SHP77 (cell line): Measurements from ENCODE around the gene PITPNC1.
"Not testable (repeated sequence)": the region's sequence is repeated elsewhere in the genome, so short reads cannot be mapped to it uniquely, and the experiment has no call there.

ENCODE experiments used
- DNase-seq, 2 experiments: peaks; one replicate each; lab custom pipeline; 2025; lab: John Stamatoyannopoulos, UW

The PITPNC1 gene

GRCh38 chr17:67369676-67370075 is 7.4 kb upstream of the PITPNC1 start:
- no peak for DNase-seq

GRCh38 chr17:67372751-67373150 is 4.3 kb upstream of the PITPNC1 start:
- no peak for DNase-seq

DNA sequence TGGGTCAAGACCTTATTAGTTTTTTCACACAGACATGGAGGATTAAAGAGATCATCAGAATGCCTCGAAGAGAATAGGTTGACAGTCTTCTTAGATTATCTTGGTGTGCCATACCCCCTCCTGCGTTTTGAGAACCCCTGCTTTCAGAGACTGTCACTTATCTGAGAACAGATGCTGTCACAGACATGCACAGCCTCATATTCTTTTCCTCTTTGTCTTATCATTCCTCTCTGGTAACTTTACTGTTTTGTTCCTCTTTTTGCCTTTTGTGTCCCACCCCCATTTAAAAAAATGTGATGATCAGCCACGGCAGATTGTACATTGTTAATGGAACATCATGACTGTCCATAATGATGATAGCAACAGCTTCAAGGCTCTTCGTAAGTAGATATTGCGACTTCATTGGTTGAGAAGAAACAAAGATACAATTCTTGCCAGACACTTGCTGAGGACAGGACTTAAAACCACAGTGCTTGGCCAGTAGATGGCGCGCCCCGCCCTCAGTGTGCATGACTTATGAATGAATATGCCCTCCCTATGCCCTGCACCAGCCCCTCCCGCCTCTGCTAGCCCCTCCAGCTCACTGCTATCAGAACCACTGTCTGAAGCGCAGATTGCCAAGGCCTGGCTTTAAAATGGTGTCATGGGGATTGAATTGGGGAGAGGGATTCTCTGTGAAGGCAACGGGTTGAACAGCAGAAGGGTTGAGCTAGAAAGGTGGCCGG is 2.6 kb upstream of the PITPNC1 start:
- peak; percentile 65 to 85 for DNase-seq

DNA sequence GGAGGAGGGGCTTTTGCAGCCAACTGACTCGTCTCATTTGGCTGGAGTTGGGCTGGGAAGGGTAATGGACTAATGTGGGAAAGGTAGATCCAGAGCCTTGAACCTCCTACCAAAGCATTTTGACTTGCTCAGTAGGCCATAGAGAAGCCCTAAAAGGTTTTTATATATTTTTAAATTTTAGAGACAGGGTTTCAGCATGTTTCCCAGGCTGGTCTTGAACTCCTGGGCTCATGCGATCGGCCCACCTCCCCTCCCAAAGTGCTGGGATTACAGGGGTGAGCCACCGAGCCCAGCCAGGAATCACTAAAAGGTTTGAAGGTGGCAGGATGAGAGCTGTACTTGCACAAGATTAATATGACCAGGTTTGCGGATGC is 2.0 kb upstream of the PITPNC1 start:
- DNase-seq = no peak

DNA sequence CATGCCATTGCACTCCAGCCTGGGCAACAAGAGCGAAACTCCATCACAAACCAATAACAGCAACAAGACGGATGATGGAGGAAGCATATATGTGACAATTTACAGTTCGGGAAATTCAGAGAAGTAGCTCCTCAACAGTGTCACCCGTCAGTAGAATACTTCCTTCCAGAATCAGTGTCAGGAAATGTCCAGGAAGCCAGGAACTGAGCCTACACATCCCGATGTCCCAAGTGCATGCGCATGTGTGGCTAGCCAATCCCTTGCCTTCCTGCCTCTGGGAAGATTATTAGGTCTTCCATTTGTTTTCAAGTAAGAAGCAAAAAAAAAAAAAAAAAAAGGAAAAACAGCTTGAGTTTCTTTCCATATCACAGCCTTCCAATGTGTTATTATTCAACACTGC is 1.4 kb upstream of the PITPNC1 start:
- DNase-seq = no peak

DNA sequence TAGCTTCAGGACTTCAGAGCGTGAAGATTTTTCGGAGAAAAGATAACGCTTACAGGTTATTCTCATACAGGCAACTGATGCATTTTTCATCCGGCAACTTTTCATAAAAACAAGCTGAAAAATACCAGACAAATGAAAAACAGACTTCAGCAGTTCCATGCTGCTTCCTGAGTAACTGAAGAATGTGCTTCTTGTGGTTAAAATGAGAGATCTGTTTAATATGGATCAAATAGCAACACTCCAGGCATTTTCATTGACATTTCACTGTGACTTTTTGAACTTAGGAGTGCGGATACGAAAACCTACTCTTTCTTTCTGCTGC is 705 bp upstream of the PITPNC1 start:
- DNase-seq = no peak

- DNase-seq = peak; percentile 17 to 28
Measured at GRCh38 chr17:67377488-67378453, 690 bp downstream of the PITPNC1 start.

DNA sequence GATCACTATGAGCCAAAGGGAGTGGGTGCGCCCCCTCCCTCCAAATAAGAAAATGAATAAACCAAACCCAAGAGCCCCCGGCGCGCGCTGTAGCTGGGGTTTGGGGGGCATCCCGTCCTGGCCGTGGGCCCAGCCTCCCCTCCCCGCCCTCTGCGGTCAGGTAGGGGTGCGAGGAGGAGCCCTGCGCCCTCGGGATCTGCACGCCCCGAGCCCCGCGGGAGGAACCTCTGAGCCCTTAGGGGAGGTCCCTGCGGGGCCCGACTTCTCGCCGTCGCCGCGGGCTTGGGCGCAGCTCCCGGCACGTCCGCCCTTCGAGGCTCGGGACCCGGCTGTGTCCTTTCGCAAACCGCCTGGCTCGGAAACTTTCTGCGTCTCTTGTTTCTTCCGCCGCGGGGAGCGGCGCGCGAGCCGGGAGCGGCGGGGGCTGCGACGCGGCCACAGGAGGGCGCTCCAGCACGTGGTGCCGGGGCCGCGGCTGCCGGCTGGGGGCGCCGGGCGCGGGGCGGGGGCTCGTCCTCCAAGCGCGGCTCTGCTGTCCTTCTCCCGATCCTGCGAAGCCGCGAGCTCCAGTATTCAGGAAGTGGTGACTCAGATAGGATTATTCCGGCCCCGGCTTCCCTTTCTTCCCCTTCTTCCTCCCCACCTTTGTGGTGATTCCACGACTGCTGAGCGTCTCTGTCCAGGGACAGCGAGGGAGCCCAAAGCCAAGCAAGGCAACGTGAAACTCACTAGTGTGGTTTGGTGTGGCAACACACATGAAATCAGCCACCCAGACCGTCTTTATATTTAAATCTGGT is 1.6 kb downstream of the PITPNC1 start:
- peak; percentile 72 to 74 for DNase-seq

DNA sequence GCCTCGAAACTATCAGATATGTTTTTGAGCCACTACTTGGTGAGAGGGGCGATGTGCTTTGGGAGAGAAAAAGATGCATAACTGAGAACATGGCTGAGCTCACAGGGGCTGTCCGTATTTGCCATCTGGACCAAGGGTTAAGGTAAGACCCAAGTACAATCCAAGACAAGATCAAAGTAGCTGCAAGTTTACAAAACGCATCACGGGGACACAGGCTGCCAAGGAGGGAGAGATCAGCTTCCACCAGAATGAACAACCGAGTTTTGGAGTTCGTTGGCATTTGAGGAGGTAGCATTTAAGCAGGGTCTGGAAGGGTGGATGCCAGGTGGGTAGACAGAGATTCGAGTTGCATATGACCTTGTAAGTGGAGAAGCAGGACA is 2.2 kb downstream of the PITPNC1 start:
- no peak for DNase-seq

DNA sequence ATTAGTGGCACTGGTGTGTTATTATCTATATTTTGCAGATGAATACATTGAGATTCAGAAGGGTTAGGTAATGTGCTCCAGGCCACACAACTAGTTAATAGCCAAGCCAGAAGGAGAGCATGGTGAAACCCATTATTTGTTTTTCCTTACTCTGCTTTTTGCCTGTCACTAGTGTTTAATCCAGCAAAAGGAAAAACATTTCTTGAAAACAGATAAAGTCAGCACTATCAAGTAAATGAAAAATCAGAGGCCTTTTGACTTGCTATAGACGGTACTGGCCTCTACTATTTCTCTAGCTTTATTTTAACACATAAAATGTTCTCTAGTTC is 4.8 kb downstream of the PITPNC1 start:
- DNase-seq = no peak

DNA sequence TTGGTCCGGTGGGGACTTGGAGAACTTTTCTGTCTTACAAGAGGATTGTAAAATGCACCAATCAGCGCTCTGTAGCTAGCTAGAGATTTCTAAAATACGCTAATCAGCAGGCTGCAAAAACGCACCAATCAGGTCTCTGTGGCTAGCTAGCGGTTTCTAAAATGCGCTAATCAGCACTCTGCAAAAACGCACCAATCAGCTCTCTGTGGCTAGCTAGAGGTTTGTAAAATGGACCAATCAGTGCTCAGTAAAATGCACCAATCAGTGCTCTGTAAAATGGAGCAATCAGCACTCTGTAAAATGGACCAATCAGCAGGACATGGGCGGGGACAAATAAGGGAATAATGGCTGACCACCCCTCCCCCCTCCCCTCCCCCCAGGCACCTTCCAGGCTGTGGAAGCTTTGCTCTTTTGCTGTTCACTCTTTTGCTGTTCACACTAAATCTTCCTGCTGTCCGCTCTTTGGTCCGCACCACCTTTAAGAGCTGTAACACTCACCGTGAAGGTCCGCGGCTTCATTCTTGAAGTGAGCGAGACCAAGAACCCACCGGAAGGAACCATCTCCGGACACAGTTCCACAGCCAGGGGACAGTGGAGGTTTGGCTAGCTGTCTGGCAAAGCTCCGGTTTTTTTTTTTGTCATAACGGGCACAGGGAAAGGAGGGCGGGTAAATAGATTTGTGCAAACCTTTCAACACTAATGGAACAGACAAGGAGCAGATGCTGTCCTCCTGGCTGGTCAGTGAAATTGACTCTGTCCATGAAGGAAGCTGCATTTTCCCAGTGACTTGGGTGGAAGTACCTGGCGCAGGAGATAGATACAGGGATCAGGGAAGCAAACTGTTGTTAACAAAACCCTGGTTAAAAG is 8.3 kb downstream of the PITPNC1 start:
- DNase-seq = no peak

DNA sequence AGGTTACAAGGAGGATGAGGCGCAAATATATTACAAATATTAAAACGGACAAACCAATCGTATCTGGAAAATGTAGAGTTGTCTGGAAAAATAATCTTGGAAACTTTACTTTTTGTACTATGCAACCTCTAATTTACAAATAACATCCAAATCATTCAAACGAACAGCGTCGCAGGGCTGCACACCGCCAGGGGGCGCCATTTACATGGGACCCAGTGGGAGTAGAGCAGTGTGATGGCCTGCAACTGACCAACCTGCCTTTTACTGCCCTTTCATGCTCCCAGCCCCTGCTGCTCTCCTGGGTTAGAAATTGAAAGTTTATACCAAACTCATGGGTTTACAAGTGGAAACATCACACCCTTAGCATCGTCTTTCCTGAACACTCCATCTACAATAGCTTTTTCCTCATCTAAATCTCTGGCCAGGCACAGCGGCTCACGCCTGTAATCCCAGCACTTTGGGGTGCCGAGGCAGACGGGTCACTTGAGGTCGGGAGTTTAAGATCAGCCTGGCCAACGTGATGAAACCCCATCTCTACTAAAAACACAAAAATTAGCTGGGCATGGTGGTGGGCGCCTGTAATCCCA is 10.0 kb downstream of the PITPNC1 start:
- peak; percentile 10 to 51 for DNase-seq

DNA sequence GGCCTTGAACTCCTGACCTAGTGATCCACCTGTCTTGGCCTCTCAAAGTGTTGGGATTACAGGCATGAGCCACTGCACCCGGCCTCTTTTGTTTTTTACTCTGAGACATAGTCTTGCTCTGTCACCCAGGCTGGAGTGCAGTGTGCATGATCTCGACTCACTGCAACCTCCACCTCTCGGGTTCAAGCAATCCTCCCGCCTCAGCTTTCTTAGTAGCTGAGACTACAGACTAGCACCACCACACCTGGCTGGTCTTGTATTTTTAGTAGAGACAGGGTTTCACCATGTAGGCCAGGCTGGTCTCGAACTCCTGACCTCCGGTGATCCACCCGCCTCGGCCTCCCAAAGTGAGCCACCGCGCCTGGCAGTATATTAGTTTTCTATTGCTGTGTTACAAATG is 11.5 kb downstream of the PITPNC1 start:
- not testable (repeated sequence) for DNase-seq

DNA sequence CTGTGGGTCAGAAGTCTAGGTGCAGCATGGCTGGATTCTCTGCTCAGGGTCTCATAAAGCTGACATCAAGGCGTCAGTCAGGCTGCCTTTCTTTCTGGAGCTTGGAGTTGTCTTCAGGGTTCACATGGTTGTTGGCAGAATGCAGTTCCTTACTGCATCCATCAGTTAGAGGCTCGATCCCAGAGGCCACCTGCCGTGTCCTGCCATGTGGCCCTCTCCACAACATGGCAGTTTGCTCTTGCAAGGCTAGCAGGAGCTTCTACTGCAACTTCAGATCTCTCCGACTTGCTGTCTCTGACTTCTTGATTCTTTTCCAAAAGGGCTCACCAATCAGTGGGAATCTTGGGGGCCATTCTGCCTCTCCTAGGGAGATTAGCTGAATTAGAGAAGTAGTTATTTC is 11.9 kb downstream of the PITPNC1 start:
- DNase-seq = no peak

DNA sequence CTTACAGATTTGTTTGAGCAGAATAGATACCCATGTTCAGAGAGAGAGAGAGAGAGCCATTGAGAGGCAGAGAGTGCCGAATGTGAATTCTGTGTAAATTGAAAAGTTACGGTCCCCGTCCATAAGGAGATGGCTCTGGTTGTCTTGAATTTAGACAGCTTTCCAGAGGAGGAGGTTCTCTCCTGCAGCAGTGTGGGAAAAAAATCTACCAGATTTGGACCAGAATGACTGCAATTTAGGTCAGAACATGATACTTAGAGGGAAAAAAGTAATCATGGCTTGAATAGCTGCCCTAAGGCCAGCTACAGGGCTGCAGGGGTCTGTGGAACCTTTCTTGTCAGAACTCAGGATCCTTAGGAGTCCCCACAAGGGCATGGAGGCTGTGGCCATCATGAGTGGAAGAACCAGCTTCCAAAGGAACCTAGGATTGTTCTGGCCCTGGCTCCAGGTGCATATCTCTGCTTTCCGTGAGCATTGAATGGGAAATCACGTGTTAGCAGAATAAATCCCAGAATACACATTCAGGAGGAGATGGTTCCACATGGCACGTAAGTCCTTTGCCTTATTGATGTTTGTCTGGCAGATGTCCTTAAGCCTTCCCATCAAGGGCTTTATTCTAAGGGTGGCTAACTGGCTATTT is 13.0 kb downstream of the PITPNC1 start:
- DNase-seq = peak; percentile 87 to 93

GRCh38 chr17:67390646-67391361 is 13.7 kb downstream of the PITPNC1 start:
- no peak for DNase-seq

GRCh38 chr17:67392111-67392510 is 15.0 kb downstream of the PITPNC1 start:
- DNase-seq = no peak

DNA sequence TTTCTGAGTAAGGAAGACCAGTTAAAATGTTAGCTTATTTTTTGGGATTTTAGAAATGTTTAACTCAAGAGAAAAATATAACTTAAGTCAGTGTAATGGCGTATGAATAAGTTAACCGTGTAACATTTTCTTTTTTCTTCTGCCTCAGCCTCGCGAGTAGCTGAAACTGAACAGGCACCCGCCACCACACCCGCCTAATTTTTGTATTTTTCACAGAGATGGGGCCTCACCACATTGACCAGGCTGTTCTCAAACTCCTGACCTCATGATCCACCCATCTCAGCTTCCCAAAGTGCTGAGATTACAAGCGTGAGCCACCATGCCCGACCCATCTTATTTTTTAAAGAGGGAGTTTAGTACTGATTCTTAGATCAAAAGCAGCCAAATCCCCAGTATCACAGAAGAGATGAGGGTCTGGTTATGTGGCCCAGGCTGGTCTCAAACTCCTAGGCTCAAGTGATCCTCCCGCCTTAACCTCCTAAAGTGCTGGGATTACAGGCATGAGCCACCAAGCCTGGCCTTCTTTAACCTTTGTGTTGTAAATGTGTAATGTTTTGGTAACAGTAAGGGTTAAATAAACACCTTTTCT is 16.8 kb downstream of the PITPNC1 start:
- no peak for DNase-seq

DNA sequence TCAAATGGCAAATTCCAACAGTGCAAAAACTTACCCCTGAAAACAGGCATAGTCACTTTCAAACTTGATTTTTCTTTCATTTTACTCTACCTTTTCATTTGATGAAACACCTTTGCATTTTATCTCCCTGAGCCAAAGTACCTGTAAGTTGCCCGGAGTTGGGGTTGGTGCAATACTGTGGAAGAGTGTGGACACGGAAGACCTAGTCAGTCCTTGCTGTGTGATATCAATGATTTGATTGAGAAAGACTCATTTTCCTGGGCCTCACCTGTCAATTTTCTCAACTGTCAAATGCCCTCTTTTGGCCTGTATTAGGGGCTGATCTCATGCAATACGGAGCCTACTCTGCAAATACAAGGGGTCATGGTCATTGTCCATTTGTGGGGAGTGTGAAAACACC is 22.6 kb downstream of the PITPNC1 start:
- no peak for DNase-seq

DNA sequence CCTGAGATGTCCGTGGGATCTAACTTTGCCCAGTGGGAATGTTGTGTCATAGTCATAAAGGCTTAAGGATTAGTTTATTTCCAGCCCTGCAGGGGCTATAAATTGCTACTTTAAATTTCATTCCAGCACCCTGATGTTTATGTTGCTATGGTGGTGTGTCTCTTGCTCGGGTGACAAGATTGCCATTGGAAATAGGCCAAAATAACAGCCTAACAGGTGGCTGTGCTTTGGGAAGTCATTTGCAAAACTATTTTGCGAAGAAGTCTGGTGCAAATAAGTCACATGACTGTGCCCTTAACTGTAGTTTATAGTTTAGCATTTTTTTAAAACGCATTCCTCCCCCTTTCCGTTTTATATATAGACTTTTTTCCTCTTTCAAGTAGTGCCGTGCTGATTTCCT is 23.1 kb downstream of the PITPNC1 start:
- DNase-seq = no peak
